Activated gamma-delta T cell treated with Interleukin-2 at 50 U/mL for 16 hours (primary cell): ENCODE measurements around the gene EXOC1.
"Not testable (repeated sequence)": the region's sequence is repeated elsewhere in the genome, so short reads cannot be mapped to it uniquely, and the experiment has no call there.

Experiments
- DNase-seq: peaks from one replicate; pipeline ENCODE4 v3.0.0-alpha.2; 2020

EXOC1 gene, protein sequence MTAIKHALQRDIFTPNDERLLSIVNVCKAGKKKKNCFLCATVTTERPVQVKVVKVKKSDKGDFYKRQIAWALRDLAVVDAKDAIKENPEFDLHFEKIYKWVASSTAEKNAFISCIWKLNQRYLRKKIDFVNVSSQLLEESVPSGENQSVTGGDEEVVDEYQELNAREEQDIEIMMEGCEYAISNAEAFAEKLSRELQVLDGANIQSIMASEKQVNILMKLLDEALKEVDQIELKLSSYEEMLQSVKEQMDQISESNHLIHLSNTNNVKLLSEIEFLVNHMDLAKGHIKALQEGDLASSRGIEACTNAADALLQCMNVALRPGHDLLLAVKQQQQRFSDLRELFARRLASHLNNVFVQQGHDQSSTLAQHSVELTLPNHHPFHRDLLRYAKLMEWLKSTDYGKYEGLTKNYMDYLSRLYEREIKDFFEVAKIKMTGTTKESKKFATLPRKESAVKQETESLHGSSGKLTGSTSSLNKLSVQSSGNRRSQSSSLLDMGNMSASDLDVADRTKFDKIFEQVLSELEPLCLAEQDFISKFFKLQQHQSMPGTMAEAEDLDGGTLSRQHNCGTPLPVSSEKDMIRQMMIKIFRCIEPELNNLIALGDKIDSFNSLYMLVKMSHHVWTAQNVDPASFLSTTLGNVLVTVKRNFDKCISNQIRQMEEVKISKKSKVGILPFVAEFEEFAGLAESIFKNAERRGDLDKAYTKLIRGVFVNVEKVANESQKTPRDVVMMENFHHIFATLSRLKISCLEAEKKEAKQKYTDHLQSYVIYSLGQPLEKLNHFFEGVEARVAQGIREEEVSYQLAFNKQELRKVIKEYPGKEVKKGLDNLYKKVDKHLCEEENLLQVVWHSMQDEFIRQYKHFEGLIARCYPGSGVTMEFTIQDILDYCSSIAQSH

DNA sequence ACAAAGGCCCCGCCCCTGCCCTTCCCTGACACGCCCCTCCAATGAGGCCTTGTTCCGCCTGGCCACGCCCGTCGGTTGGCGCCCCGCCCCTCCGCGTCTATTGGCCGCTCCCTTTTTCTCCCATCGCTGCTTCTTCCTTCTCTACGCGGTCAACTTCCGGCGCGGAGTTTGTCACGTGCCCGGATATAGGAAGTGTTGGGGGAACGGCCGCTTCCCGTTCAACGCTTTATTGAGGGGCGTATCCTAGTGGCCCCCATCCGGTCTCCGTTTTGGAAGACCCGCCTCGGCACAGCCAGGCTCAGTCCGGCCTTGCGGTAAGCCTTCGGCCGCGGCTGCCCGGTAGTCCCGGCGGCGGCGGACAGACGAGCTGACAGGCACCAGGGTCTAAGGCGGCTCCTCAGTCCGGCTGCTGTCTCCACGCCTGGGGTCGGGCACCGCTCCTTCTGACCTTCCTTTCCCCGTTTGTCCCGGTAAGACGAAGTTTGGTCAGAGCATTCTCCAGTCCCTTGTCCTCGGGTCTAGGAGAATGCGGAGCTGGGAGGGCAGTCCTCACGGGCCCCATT is at the start of gene EXOC1:
Gene EXOC1 (plus strand): TSS at position 165 of the 563 bp plus-strand sequence. CDS start 4,676 bp downstream, outside the sequence.
- DNase-seq = peak; percentile 96

DNA sequence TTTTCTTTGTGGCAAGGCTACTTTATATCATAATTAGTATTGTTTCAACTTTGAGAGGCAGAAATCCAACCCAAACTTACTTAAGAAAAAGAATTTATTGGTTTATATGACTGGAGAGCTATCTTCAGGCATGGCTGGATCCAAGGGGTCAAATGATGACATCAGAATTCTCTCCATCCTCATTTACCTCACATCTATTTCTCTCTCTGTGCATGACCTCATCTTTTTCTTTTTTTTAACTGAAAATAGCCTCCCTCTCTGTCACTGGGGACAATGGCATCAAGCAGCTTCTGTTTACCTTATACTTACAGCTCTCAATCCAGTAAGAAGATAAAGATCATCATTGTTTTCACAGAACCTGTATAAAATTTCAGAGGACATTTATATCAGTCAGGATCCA is 45.9 kb upstream of the EXOC1 start:
- DNase-seq = no peak

DNA sequence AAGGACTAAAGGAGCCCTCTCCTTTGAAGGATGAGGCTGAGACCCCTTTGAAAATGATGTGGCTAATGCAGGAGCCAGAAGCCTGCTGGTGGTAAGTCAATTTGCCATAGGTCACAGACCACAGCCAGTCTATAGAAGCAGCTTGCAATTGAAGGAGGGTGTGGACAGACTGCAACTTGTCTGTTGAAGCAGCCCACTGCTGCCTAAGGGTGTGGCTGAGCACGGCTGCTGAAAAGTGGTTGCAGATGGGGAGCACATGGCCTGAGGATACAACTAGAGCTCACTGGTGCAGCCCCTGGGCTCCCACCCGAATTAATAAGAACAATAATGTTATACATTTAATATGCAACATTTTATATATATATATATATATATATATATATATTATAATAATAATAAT is 45.3 kb upstream of the EXOC1 start:
- no peak for DNase-seq

DNA sequence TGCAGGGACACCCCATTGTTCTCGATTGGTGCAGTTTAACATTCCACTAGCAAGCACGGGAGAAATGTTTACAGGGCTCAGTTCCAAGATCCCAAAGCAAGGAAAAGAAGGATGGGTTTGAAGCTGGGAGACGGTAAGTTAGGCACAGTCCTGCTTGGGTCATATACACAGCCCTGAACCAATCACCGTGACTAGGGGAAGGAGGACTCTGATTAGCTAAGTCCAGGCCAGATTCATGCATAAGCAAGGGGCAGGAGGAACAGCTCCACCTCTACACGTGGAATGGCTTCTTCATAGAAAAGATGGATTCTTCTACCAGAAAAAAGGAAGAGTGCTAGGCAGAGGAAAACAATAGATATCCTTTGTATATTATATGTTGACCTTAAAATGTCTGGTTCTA is 44.8 kb upstream of the EXOC1 start:
- no peak for DNase-seq

DNA sequence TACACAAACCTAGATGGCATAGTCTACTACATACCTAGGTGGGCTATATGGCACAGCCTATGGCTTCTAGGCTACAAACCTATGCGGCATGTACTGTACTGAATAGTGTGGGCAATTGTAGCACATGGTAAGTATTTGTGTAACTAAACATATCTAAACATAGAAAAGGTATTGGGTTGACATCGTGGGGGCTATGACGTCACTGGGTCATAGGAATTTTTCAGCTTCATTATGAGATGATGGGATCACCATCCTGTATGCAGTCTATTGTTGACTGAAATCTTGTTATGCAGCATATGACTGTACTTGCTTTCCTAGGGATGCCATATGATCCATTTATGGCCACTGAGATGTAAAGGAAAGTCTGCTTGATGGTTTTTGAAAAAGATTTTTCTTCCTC is 35.8 kb upstream of the EXOC1 start:
- no peak for DNase-seq

DNA sequence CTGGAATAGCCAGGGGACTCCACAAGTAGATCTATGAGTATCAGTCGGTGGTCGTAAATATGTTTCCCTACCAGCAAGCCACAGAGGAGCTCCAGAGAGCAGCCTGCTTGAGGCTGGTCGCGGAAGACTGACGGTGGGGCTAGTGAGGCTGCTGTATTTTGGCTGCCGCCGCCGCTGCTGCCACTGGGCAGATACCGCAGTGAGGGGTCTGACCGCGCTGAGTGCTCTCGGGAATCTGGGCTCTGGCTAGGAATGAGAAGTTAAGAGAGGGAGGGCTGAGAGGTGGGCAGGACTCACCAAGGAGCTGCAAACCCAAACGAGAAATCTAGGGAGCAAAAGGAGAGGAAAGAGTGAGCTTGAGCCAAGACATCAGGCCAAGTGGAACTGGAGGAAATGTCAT is 33.8 kb upstream of the EXOC1 start, which contains the start of gene EXOC1L:
Gene EXOC1L (plus strand): TSS at position 157 of the 400 bp plus-strand sequence. CDS start 237 bp downstream, at position 394.
- DNase-seq = no peak

DNA sequence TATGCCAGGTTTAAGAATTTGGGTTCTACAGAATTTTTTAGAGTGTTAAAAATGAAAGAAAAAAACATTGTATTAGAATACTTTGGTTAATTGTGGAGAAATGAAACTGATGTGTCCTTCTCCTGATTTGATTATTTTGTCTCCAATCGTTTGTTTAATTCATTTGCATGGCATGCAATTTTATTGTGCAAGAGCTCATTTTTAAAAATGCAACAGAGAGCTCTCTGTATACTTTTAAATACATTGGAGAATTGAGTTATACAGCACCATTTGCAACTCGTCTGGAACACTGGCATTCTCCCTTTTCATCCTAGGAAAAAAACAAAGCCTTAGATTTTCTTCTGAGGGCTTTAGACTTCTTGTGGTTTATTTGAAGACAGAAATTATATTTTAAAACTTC is 33.2 kb upstream of the EXOC1 start:
- DNase-seq = no peak

DNA sequence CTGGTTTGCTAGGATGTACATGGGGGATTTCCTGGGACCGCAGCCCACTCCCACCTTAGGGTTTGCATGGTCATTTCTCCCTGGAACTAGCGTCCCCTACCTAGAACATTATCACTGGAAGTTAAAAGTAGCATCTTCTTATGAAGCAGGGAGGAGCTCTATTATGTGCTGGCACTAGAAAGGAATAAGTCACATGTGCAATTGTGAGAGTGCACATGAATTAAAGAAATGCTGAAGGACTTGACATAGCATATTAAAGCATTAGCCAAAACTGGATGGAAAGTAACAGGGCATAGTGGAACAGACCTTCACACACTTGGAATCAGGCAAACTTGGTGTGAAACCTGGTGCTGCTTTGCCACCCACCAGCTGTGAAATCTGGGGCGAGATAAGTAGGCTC is 31.1 kb upstream of the EXOC1 start:
- no peak for DNase-seq

DNA sequence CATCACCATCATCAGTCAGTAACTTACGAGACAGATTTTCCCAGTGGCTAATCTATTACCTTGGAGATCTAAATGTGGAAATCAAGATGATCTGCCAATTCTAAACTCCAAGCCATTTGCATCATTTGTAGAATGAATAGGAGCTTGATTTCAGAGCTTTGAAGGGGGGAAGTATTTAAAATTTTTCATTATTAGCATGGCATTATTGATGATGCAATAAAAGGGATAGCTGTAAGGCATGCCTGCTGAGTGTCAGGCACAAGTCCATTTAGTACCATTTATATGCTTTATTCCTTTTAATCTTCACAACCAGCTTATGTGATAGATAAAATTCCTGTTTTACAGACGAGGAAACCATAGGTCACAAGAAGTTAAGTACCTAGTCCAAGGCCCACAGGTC is 28.6 kb upstream of the EXOC1 start:
- DNase-seq = no peak

DNA sequence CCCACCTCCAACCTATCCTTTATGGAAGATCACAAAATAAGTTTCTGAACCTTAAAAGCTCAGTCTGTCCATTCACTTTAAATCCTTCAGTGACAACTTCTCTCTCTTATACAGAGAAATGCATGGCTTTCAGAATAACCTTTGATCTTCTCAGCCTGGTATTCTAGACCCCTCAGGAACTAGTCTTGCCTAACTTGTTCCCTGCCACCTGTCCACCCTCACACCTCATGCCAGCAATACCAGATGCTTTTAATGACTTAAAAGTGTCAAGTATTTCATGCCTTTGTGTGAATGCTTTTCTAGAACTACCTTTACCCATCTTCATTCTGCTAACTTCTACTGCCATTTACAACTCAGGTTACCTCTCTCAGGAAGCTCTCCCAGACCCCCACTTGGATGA is 26.5 kb upstream of the EXOC1 start:
- no peak for DNase-seq

DNA sequence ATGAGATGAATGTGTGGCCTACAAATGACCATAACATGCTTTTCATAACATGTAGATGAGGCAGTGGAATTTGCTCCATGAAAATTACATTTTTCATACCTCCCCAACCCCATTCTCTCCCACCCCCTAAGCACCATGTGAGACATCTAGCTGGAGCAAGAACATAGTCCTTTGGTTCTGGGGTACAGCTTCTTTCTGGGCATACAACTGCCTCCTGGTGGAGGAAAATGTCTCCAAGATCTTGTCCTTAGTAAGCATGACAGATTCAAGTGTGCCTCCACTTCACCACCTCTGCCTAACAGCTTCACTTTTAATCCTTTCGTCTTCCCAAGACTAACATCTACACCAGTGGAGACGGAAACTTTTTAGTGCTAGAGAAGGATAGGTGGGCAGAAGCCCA is 25.9 kb upstream of the EXOC1 start:
- DNase-seq = no peak

DNA sequence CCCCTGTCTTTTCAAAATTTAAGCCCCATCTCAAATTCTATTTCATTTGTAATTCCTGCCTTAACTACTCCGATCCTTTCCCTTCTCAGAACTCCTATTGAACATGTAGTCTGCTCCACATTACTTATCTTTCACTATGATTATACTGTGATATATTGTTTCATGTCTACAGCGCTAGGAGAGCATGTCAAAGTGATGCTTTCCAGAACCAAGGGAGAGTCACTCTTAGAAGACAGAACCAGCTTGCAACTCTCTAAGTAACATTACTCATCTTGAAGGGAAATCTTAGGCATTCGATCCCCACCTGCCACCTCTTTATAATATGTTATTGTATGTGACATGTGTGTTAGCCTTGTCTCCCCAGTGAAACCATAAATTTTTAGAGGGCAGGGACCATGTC is 23.4 kb upstream of the EXOC1 start:
- DNase-seq = no peak

DNA sequence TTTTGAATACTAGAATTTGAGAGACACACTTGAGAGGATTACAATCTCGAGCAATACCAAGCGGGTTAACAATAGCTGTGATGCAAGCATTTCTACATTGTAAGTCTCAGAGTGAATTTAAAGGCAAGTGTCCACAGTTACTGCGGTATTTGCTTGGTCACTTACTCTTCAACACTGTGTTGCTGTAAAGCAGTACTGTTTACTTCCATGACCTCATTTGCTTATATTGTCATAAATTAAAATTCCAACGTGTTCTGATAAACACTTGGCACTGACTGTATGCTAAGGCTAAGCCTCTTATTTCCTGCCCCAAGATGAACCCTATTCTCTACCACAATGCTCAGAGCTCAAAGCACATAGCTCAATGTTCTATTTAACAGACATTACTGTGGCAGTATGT is 22.7 kb upstream of the EXOC1 start:
- no peak for DNase-seq

DNA sequence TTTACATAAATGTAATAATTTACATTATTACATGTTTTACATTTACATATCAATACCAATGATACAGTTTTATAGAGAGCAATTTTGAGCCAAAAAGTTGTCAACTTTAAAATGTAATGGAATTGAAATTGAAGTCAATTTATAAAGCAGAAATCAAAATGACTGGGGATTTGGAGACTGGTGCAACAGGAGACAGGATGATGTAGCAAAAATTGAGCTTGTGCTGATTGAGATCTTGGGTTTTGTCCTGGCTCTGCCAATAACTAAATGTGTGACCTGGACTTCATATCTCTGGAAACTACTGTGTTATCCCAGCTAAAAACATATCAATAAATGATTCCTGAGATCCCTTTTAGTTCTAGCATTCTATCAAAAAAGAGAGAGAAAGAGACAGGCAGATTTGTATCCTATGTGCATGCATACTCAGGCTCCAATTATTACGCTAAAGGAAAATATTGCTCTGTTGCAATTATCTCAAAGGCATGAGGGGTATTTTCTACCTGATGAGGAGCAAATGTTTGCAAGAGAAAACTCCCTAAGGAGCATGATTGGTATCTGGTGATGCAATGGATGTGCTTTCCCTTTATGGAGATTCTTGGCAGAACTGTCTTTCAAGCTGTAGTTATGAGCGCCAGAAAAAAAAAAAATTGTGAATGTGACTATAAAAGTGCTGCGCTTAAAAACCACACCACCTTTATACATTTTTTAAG is 19.2 kb upstream of the EXOC1 start:
- no peak for DNase-seq

DNA sequence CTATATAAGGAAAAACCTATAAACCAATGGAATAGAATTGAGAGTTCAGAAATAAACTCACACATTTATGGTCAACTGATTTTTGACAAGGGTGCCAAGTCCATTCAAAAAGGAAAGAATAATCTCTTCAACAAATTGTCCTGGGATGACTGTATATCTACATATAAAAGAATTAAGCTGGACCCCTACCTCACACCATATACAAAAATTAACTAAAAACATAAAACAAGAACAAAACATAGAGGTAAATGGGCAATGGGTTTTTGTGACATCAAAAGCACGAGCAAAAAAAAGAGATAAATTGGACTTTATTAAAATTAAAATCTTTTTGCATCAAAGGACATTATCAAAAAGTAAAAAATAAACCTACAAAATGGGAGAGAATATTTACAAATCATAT is 15.5 kb upstream of the EXOC1 start:
- no peak for DNase-seq

DNA sequence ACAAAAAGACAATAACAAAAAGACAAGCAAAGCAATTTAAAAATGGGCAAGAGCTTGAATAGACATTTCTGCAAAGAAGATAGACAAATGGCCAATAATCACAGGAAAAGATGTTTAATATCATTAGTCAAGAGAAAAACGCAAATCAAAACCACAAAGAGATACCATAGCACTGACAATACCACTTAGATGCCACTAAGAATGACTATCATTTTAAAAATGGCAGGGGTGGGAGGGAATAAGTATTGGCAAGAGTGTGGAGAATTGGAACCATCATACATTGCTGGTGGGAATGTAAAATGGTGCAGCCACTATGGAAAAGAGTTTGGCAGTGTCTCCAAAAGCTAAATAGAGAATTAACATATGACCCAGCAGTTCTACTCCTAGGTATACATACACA is 15.1 kb upstream of the EXOC1 start:
- no peak for DNase-seq

DNA sequence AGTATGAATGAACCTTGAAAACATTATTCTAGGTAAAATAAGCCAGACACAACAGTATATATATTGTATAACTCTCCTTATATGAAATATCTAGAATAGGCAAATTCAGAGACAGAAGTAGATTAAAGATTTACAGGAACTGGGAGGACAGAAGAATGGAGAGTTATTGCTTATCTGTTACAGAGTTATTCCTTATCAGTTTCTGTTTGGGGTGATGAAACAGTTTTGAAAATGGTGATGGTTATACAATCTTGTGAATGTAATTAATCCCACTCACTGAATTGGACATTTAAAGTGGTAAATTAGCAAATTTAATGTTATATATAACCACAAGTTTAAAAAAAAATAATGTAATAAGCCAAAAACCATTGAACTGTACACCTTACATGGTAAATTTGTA is 14.5 kb upstream of the EXOC1 start:
- no peak for DNase-seq

DNA sequence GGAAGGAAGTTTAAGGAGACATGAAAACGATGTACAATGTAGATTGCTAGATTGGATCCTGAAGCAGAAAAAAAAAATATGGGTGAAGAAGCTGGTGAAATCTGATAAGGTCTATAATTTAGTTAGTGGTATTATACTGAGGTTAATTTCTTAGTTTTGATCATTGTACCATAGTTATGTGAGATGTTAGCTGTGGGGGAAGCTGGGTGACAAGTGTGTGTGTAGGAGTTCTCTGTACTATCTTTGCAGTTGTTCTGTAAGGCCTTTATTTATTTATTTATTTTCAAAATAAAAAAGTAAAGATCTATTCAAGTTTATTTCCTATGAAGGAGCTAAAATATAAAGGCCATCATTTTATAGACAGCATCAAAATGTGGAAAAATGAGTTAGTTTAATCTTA is 12.5 kb upstream of the EXOC1 start:
- DNase-seq = no peak

DNA sequence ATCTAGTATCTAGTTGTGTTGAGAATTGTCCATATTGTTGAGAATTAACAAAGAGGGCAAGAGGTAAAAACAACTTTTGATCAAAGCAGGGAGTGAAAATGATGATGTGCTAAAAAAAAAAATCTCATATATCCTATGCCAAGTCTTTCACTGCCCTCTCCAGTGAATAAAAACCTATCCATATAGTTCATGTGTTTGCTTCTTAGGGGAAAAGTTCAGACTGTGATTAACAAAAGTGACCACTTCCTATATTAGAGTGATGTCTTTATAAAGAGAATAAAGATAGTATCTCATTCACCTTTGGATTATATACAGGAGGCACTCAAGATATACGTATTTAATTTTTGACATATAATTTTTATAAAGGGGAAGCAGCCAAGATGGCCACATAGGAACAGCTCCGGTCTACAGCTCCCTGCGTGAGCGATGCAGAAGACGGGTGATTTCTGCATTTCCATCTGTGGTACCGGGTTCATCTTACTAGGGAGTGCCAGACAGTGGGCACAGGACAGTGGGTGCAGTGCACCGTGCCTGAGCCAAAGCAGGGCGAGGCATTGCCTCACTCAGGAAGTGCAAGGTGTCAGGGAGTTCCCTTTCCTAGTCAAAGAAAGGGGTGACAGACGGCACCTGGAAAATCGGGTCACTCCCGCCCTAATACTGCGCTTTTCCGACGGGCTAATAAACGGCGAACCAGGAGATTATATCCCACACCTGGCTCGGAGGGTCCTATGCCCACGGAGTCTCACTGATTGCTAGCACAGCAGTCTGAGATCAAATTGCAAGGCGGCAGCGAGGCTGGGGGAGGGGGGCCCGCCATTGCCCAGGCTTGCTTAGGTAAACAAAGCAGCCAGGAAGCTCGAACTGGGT is 11.8 kb upstream of the EXOC1 start:
- not testable (repeated sequence) for DNase-seq

DNA sequence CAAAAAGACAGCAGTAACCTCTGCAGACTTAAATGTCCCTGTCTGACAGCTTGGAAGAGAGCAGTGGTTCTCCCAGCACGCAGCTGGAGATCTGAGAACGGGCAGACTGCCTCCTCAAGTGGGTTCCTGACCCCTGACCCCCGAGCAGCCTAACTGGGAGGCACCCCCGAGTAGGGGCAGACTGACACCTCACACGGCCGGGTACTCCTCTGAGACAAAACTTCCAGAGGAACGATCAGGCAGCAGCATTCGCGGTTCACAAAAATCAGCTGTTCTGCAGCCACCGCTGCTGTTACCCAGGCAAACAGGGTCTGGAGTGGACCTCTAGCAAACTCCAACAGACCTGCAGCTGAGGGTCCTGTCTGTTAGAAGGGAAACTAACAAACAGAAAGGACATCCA is 11.1 kb upstream of the EXOC1 start:
- DNase-seq = not testable (repeated sequence)

DNA sequence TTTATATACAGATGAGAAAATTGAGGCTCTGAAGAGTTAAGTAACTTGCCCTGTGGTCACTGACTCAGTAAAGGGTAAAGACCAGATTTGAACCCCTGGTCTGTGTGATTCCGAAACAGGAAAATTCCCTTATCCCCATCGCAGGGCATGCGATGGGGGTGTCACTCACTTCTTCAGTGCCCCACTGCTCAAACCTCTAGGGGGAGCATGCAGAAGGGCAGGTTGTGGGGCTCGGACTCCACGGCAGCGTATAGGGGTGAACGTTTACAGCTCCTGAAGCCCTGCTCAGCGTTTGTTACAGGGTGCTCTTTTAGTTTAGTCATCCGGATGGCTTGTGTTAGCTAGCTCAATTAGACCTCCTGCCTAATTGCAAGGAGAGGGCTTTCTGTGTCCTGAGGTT is 3.7 kb upstream of the EXOC1 start:
- no peak for DNase-seq

DNA sequence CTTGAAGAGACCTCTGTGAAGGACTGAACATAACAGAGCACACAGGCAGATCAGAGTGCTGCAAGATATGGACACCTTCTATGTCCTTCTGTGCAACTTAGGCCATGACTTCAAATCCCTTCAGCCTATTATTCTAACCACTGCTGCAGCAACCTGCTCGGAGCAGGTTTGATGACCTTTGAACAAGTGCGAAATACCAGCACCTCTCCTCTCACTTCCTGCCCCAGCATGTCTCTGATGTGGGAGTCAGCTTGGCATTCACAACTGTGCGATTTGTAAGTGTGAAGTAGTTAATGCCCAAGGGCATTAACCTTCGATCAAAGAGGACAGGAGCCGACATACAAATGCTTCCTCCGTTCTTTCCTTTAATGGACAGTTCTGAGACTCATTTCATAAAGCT is 1.6 kb upstream of the EXOC1 start:
- DNase-seq = peak; percentile 21
